GM12891 (cell line): Measurements from ENCODE around the gene CCNL2.

Source experiments
- DNase-seq: peaks from one replicate; pipeline ENCODE4 v3.0.0; 2011; ENCODE audit warnings: low spot score; ENCODE audit not compliant: insufficient read length
- FAIRE-seq: peaks from 2 replicates; lab custom pipeline; 2011; peaks lifted over from hg19 to GRCh38; lab: Jason Lieb, UNC
- PAX5 ChIP-seq: IDR thresholded peaks from 2 replicates; pipeline ENCODE4 v1.6.1; 2011; ENCODE audit warnings: low read length, moderate library complexity, mild to moderate bottlenecking; ENCODE audit not compliant: insufficient read depth, severe bottlenecking
- POLR2A ChIP-seq: IDR thresholded peaks from 2 replicates; pipeline ENCODE4 v1.6.1; 2011; ENCODE audit warnings: low read depth, low read length, control low read depth
- POLR2AphosphoS5 ChIP-seq: IDR thresholded peaks from 2 replicates; pipeline ENCODE4 v1.6.1; 2011; ENCODE audit warnings: low read depth, low read length, control low read depth
- POU2F2 ChIP-seq: IDR thresholded peaks from 2 replicates; pipeline ENCODE4 v1.6.1; 2011; ENCODE audit warnings: low read depth, mild to moderate bottlenecking, control low read depth, low read length, moderate library complexity
- SPI1 ChIP-seq: IDR thresholded peaks from 2 replicates; pipeline ENCODE4 v1.6.1; 2011; ENCODE audit warnings: low read depth, low read length, control low read depth
- TAF1 ChIP-seq: IDR thresholded peaks from 2 replicates; pipeline ENCODE4 v1.6.1; 2011; ENCODE audit warnings: low read depth, low read length, control low read depth

CCNL2 gene

DNA sequence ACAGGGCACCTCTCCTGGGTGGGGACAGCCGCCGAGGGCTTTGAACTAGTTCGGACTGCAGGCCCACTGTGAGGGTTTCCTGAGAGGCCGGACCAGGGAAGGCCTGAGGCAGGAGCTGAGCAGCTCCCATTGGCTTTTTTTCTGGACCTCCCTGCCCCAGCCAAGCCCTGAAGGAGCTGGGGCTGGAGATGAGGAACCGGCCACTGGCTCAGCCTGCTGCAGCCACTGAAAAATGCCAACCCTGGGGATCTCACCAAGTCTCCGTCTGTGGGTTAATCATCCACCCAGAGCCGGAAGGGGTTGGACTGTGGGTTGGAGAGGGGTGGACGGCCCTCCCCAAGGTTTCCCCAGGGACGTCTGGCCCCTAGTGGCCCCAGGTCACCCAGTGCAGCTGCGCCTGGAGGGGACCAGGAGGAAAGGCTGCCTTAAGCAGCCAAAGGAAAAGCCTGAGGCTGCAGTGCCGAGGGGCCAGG is 38.8 kb upstream of the CCNL2 start:
- no peak for DNase-seq

GRCh38 chr1:1437033-1437903 is 38.1 kb upstream of the CCNL2 start:
- no peak for TF ChIP-seq POLR2A
- TF ChIP-seq PAX5, result no peak
- TF ChIP-seq TAF1, result no peak
- TF ChIP-seq SPI1, result no peak
- TF ChIP-seq POLR2AphosphoS5, result no peak
- TF ChIP-seq POU2F2, result no peak
- DNase-seq (no peak), FAIRE-seq (no peak)

More for the DNA sequence above, 38.8 kb upstream of the CCNL2 start:
- FAIRE-seq, result no peak
- no peak for TF ChIP-seq POU2F2
- TF ChIP-seq SPI1, result no peak
- TF ChIP-seq POLR2A, result no peak
- TF ChIP-seq POLR2AphosphoS5, result no peak
- TF ChIP-seq PAX5, result no peak
- TF ChIP-seq TAF1, result no peak

DNA sequence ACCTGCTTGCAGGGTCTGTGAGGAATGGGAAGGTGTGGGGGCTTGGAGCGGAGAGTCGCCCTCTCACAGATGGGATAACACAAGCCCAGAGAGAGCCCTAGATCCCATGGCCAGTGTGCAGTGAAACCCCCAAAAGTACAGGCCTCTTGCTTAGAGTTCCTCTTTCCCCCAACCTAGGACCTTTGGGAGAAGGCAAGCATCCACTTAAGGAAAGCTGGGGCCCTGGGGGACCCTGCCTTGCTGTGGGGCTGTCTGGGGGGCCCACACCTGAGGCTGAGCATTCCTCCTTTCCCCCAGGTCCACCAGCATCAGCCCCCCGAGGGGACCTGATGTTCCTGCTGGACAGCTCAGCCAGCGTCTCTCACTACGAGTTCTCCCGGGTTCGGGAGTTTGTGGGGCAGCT is 37.5 kb upstream of the CCNL2 start:
- DNase-seq, result no peak
- FAIRE-seq, result no peak
- TF ChIP-seq PAX5 (no peak), POLR2A (no peak), POLR2AphosphoS5 (no peak), TAF1 (no peak), POU2F2 (no peak), SPI1 (no peak)

- no peak for DNase-seq
- FAIRE-seq, result no peak
- TF ChIP-seq SPI1 (no peak), PAX5 (no peak), TAF1 (no peak), POLR2A (no peak), POU2F2 (no peak), POLR2AphosphoS5 (no peak)
These were observed 36.9 kb upstream of the CCNL2 start for GRCh38 chr1:1435911-1436629.

DNA sequence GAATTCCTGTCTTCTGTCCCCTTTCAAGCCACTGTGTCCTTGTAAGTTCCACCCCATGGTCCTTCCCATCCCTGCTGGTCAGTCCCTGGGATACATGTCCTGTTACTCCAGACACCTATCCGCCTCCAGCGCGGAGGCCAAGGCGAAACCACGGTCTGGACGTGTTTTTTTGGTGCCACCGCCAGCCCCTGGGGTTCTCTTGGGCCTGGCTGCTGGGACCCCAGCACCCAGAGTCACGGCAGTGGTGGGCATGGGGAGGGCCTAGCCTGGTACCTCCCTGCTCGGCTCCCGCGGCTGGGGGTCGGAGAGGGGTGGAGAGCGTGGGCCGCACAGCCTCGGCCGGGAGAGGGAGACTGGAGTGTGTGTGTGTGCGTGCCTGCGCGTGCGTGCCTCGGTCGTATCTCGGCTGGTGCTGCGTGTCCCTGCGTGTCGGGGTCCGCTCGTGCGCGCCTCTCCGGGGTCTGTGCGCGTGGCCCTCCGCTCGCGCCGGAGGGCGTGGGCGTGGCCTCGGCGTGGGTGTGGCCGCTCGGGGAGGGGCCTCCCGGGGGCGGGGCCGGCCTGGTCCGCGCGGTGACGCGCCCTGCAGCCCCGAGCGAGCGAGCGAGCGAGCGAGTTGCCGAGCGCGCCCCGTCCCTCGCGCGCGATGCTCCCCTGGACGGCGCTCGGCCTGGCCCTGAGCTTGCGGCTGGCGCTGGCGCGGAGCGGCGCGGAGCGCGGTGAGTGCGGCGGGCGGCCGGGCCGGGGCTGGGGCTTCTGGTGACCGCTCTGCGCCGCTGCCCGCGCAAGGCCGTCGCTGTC is 36.2 kb upstream of the CCNL2 start, which contains the start of gene VWA1:
TSS of gene VWA1 (plus strand) at position 585 of the 798 bp plus-strand sequence. CDS start at position 644, 59 bp downstream.
- TF ChIP-seq POLR2AphosphoS5 (no peak), TAF1 (no peak), SPI1 (no peak), POU2F2 (no peak), POLR2A (no peak), PAX5 (no peak)
- DNase-seq, result peak; percentile 92
- FAIRE-seq, result peak; percentile 92

- TF ChIP-seq SPI1 (no peak), POU2F2 (no peak), POLR2A (no peak), TAF1 (no peak), POLR2AphosphoS5 (no peak), PAX5 (no peak)
- FAIRE-seq (no peak), DNase-seq (no peak)
These were observed 35.6 kb upstream of the CCNL2 start for GRCh38 chr1:1434824-1435105.

GRCh38 chr1:1434131-1434823 is 35.1 kb upstream of the CCNL2 start:
- peak; percentile 43 for DNase-seq
- FAIRE-seq, result no peak
- TF ChIP-seq POU2F2 (no peak), POLR2AphosphoS5 (no peak), SPI1 (no peak), POLR2A (no peak), PAX5 (no peak), TAF1 (no peak)

GRCh38 chr1:1433804-1434130 is 34.6 kb upstream of the CCNL2 start:
- DNase-seq (peak; percentile 44), FAIRE-seq (no peak)
- TF ChIP-seq POLR2AphosphoS5, result no peak
- TF ChIP-seq SPI1, result no peak
- no peak for TF ChIP-seq POU2F2
